AG04450 (cell line): Measurements from ENCODE around the gene VDAC1. TPM values are rescaled to one million over a fixed set of nuclear protein-coding genes. Genes with fewer than 3 reads are reported as not detected.
A peak's percentile ranks its signal among the peaks of the same experiment; 100 is the strongest.

Experiments
- CTCF ChIA-PET: fragments of 300-600, 350-600 bp; formaldehyde crosslinking; extraction: SDS; loops from one replicate; lab custom pipeline; 2022; ENCODE audit warnings: antibody characterized with exemption, inconsistent platforms; lab: Charles Lee
- POLR2A ChIA-PET: fragments of 350-600 bp; formaldehyde crosslinking; extraction: SDS; loops from one replicate; lab custom pipeline; 2021; ENCODE audit warnings: antibody characterized with exemption, inconsistent platforms; lab: Yijun Ruan, JAX
- DNase-seq: peaks from one replicate; pipeline ENCODE4 v3.0.0-alpha.2; 2011; ENCODE audit warnings: low read depth, low spot score
- H3K27ac ChIP-seq: one replicate; pipeline ENCODE4 v1.5.1; 2012; ENCODE audit warnings: low read depth, low read length, control low read depth
- H3K27me3 ChIP-seq: one replicate; pipeline ENCODE4 v1.6.0; 2012; ENCODE audit warnings: low read length; ENCODE audit not compliant: control insufficient read depth, insufficient read depth
- H3K4me3 ChIP-seq: 2 replicates; pipeline ENCODE4 v1.5.1; 2011; ENCODE audit warnings: mild to moderate bottlenecking, low read depth, low read length, control low read depth
- H3K9me3 ChIP-seq: 2 replicates; pipeline ENCODE4 v1.5.1; 2012; ENCODE audit warnings: low read length; ENCODE audit not compliant: control insufficient read depth, insufficient read depth
- polyA plus RNA-seq: library from polyadenylated mRNA; depleted of rRNA; stranded (reverse); fragments of >200 nt; gene quantifications from 2 replicates; pipeline ENCODE4 v1.2.3, GENCODE V29; 2011
- TF ChIP-seq, protein P1 (sequence below): IDR thresholded peaks from 2 replicates; pipeline ENCODE4 v1.5.1; 2011; ENCODE audit warnings: low read depth, low read length, control low read depth, inconsistent platforms

The VDAC1 gene
- polyA plus RNA-seq, 1 experiment = 262 TPM

DNA sequence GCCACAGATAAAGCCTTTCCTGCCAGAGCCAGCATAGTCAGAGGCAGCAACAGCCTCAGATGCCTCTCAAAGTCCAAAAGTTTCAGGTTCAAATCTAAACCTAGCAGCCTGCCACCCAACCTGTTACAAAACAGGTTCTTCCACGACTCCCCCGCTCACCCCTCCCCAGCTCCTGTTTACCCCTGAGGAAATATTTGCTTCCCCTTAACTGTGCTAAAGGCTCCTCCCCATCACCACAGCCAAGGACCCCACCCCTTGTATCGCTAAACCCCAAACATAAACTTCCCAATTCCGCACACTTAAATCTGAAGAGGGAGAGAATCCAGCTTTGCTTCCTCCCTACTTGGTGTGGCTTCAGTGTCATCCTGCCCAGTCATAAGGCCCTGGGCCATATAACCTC, 15.4 kb upstream of the VDAC1 start:
- ChIA-PET POLR2A (interaction anchor here (0.6 kb wide), 1 partner anchor 10 kb away, joined by 3 read pairs; no protein-coding TSS in a partner anchor), CTCF (interaction anchor here (1.6 to 2.3 kb wide), 2 partner anchors 11 to 19 kb away, joined by 3 to 15 read pairs; no protein-coding TSS in a partner anchor)
- Histone ChIP-seq H3K27ac (no peak overlapping the region), H3K9me3 (0 out of 2 replicates have a peak, but pooled peaks cover 4% of the 10 kb centered on the region), H3K27me3 (peaks cover 39% of the 10 kb centered on the region), H3K4me3 (no peak overlapping the region)
- TF ChIP-seq, protein P1, sequence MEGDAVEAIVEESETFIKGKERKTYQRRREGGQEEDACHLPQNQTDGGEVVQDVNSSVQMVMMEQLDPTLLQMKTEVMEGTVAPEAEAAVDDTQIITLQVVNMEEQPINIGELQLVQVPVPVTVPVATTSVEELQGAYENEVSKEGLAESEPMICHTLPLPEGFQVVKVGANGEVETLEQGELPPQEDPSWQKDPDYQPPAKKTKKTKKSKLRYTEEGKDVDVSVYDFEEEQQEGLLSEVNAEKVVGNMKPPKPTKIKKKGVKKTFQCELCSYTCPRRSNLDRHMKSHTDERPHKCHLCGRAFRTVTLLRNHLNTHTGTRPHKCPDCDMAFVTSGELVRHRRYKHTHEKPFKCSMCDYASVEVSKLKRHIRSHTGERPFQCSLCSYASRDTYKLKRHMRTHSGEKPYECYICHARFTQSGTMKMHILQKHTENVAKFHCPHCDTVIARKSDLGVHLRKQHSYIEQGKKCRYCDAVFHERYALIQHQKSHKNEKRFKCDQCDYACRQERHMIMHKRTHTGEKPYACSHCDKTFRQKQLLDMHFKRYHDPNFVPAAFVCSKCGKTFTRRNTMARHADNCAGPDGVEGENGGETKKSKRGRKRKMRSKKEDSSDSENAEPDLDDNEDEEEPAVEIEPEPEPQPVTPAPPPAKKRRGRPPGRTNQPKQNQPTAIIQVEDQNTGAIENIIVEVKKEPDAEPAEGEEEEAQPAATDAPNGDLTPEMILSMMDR = no peak
- DNase-seq = no peak

DNA sequence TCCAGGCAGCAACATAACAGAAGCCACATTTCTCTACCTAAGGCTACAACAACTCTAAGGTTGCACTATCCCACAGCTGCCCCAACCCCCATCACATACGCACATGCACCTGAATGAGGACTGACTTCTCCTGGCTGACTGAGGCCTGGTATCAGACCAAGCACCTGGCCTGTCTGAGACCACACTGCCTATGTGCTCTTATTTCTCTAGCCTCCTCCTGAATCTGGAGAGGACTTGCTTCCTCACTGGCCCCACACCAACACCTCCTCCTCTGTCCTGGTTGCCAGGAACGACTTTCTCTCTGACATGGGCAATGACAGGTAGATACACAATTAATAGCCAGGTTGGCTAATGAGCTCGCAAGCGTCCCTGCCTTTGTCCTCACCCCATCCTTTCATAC, 14.9 kb upstream of the VDAC1 start:
- no peak overlapping the region for H3K4me3 ChIP-seq
- CTCF ChIA-PET = interaction anchor here (1.6 kb wide), 2 partner anchors 11 to 20 kb away, joined by 3 to 5 read pairs; no protein-coding TSS in a partner anchor
- POLR2A ChIA-PET = no interaction called here
- no peak for DNase-seq
- peaks cover 34% of the 10 kb centered on the region for H3K27me3 ChIP-seq
- TF ChIP-seq, protein P1 = no peak
- H3K27ac ChIP-seq = no peak overlapping the region
- H3K9me3 ChIP-seq = no peaks in the 10 kb centered on the region

DNA sequence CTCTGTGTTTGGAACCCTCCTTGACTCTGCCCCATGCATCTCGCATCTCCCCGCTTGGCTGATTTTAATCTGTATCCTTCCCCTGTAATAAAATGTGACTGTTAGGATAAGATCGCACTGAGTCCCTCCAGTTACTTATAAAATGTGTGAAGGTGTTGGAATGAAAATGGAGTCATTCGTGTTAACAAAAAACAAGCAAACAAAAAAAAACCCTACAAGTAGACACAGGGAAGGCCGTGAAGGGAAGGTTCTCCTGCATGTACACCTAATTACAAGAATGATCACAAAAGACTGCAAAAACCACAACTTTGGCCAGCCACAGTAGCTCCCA, 14.2 kb upstream of the VDAC1 start:
- H3K27ac ChIP-seq = peak overlapping the region; percentile 21
- no peak overlapping the region for H3K4me3 ChIP-seq
- H3K27me3 ChIP-seq = peaks cover 35% of the 10 kb centered on the region
- POLR2A ChIA-PET = no interaction called here
- TF ChIP-seq, protein P1 = no peak
- H3K9me3 ChIP-seq = no peaks in the 10 kb centered on the region
- DNase-seq = no peak
- CTCF ChIA-PET = interaction anchor here (1.6 to 2.2 kb wide), 3 partner anchors 7 to 21 kb away, joined by 3 to 6 read pairs (median 5); no protein-coding TSS in a partner anchor

DNA sequence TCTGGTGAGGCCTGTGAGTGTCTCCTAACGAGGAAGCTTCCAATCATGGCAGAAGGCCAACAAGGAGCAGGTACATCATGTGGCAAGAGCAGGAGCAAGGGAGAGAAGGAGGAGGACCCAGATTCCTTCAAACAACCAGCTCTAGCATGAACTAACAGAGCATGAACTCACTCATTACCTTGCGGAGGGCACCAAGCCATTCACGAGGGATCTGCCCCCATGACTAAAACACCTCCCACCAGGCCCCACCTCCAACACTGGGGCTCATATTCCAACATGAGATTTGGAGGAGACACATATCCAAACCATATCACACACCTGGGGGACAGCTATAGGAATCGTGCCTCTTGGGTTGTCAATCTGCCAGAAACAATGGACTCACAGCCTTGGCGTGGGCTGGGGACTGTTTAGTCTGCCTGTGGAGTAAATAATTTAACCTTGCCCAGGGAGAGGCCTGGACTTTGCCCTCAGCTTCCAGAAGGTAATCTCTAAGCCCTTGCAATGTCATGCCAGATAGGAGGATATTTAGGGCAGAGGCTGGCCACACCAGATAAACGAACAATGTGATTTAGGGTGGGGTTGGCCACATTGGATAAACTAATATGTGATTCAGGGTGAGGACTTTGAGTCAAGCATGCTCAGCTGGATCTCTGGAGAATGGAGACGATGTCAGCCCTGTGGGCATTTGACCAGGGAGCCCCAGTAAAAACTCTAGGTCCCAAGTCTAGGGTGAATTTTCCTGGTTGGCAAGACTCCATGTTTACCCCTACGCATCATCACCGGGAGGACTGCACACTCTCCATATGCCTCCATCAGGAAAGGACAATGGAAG, 13.6 kb upstream of the VDAC1 start:
- Histone ChIP-seq H3K27me3 (peaks cover 32% of the 10 kb centered on the region), H3K4me3 (no peak overlapping the region), H3K9me3 (no peaks in the 10 kb centered on the region), H3K27ac (peak overlapping the region; percentile 21)
- POLR2A ChIA-PET = no interaction called here
- TF ChIP-seq, protein P1 = no peak
- CTCF ChIA-PET = interaction anchor here (1.6 to 2.2 kb wide), 3 partner anchors 8 to 22 kb away, joined by 3 to 6 read pairs (median 5); no protein-coding TSS in a partner anchor
- no peak for DNase-seq

DNA sequence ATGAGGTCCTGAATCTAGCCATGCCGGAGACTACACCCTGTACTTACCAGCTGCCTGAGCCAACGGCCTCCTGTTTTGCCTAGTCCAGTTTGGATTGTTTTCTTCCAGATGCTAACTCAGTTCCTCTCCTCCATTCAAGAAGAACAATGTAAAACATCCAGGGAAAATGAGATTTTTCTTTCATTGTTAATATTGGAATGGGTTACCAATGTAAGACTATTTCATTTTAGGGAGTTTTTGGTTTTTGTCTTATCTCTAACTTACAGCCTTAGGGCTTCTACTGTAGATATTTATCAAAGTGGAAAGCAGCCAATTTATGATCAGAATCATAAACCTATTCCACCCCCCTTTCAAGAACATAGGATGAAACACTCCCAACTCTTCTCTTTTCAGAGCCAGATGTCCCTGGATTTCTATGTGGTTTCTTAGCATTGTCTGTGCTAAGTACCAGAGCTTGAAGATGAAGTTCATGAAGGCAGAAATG, 3.5 kb upstream of the VDAC1 start:
- Histone ChIP-seq H3K9me3 (peaks cover 3% of the 10 kb centered on the region), H3K27me3 (peaks cover 5% of the 10 kb centered on the region), H3K27ac (no peak overlapping the region), H3K4me3 (no peak overlapping the region)
- no peak for DNase-seq
- TF ChIP-seq, protein P1 = no peak
- POLR2A ChIA-PET = interaction anchor here (0.7 kb wide), 1 partner anchor 451 kb away, joined by 3 read pairs; no protein-coding TSS in a partner anchor
- CTCF ChIA-PET = interaction anchor here (0.7 to 1.3 kb wide), 3 partner anchors 18 to 1482 kb away, joined by 3 to 9 read pairs (median 3); no protein-coding TSS in a partner anchor
